Nephron progenitor cell (in vitro differentiated cells): ENCODE results near the gene FRMD4A.

Experiments used
- DNase-seq: peaks from one replicate; pipeline ENCODE4 v3.0.0; 2021
- H3K27ac Mint-ChIP-seq: 2 replicates; pipeline ENCODE4 v1.8.0; 2021; ENCODE audit warnings: mild to moderate bottlenecking, moderate library complexity, mixed read lengths
- H3K27me3 Mint-ChIP-seq: 2 replicates; pipeline ENCODE4 v1.8.0; 2021; ENCODE audit warnings: mild to moderate bottlenecking, low read depth, mixed read lengths; ENCODE audit not compliant: poor library complexity
- H3K36me3 Mint-ChIP-seq: 2 replicates; pipeline ENCODE4 v1.8.0; 2021; ENCODE audit warnings: low read depth, mixed read lengths
- H3K4me1 Mint-ChIP-seq: 2 replicates; pipeline ENCODE4 v1.8.0; 2021; ENCODE audit warnings: mixed read lengths
- H3K4me3 Mint-ChIP-seq: 2 replicates; pipeline ENCODE4 v1.8.0; 2021; ENCODE audit warnings: mild to moderate bottlenecking, moderate library complexity, mixed read lengths
- H3K9me3 Mint-ChIP-seq: 2 replicates; pipeline ENCODE4 v1.8.0; 2021; ENCODE audit warnings: mild to moderate bottlenecking, moderate library complexity, mixed read lengths
- CTCF ChIP-seq: fragments of 200-600 bp; sonication (generic); IDR thresholded peaks from 2 replicates; pipeline ENCODE4 v1.5.0; 2021; ENCODE audit warnings: antibody characterized with exemption

FRMD4A gene

GRCh38 chr10:13857451-13857850 is 473.3 kb downstream of the FRMD4A start:
- H3K36me3 Mint-ChIP-seq = peaks cover 19% of the 10 kb centered on the region
- DNase-seq = no peak
- no peak overlapping the region for H3K4me3 Mint-ChIP-seq
- no peak for TF ChIP-seq CTCF
- no peaks in the 10 kb centered on the region for H3K27me3 Mint-ChIP-seq
- H3K4me1 Mint-ChIP-seq = peaks cover 20% of the 10 kb centered on the region
- no peaks in the 10 kb centered on the region for H3K9me3 Mint-ChIP-seq
- peak overlapping the region; percentile 40 for H3K27ac Mint-ChIP-seq

GRCh38 chr10:13853854-13854253 is 476.9 kb downstream of the FRMD4A start:
- Mint-ChIP-seq H3K9me3 (no peaks in the 10 kb centered on the region), H3K27ac (no peak overlapping the region), H3K36me3 (peaks cover 24% of the 10 kb centered on the region), H3K4me1 (peaks cover 6% of the 10 kb centered on the region), H3K4me3 (no peak overlapping the region), H3K27me3 (no peaks in the 10 kb centered on the region)
- no peak for DNase-seq
- TF ChIP-seq CTCF = no peak

GRCh38 chr10:13852872-13853271 is 477.9 kb downstream of the FRMD4A start:
- TF ChIP-seq CTCF = no peak
- peaks cover 3% of the 10 kb centered on the region for H3K27me3 Mint-ChIP-seq
- peak overlapping the region; percentile 64 for H3K27ac Mint-ChIP-seq
- peaks cover 8% of the 10 kb centered on the region for H3K4me1 Mint-ChIP-seq
- DNase-seq = no peak
- H3K9me3 Mint-ChIP-seq = no peaks in the 10 kb centered on the region
- H3K4me3 Mint-ChIP-seq = no peak overlapping the region
- peaks cover 22% of the 10 kb centered on the region for H3K36me3 Mint-ChIP-seq

- Mint-ChIP-seq H3K9me3 (no peaks in the 10 kb centered on the region), H3K4me3 (no peak overlapping the region), H3K27ac (no peak overlapping the region), H3K27me3 (peaks cover 3% of the 10 kb centered on the region), H3K36me3 (peaks cover 16% of the 10 kb centered on the region), H3K4me1 (peaks cover 18% of the 10 kb centered on the region)
- DNase-seq = no peak
- TF ChIP-seq CTCF = no peak
Observed at GRCh38 chr10:13851906-13852305, 478.8 kb downstream of the FRMD4A start.

GRCh38 chr10:13848520-13849445 is 481.9 kb downstream of the FRMD4A start:
- H3K4me1 Mint-ChIP-seq = peaks cover 27% of the 10 kb centered on the region
- H3K27me3 Mint-ChIP-seq = peaks cover 3% of the 10 kb centered on the region
- no peak for TF ChIP-seq CTCF
- H3K9me3 Mint-ChIP-seq = no peaks in the 10 kb centered on the region
- peak overlapping the region; percentile 60 for H3K27ac Mint-ChIP-seq
- peaks cover 24% of the 10 kb centered on the region for H3K36me3 Mint-ChIP-seq
- no peak overlapping the region for H3K4me3 Mint-ChIP-seq
- DNase-seq = no peak

- H3K4me1 Mint-ChIP-seq = peaks cover 27% of the 10 kb centered on the region
- DNase-seq = peak; percentile 12
- no peak for TF ChIP-seq CTCF
- no peak overlapping the region for H3K27ac Mint-ChIP-seq
- H3K27me3 Mint-ChIP-seq = peaks cover 3% of the 10 kb centered on the region
- H3K4me3 Mint-ChIP-seq = no peak overlapping the region
- peaks cover 3% of the 10 kb centered on the region for H3K9me3 Mint-ChIP-seq
- H3K36me3 Mint-ChIP-seq = peaks cover 26% of the 10 kb centered on the region
Observed at GRCh38 chr10:13847201-13847631, 483.5 kb downstream of the FRMD4A start.
